Measurements from ENCODE around the gene EPHA1. TPM values are rescaled to one million over a fixed set of nuclear protein-coding genes. Genes with fewer than 3 reads are reported as not detected.
"Not testable (repeated sequence)": the region's sequence is repeated elsewhere in the genome, so short reads cannot be mapped to it uniquely, and the experiment has no call there.

Gene EPHA1
- total and polyA plus RNA-seq, 12 donors, result 0.12 to 0.73 (median 0.39) TPM; not detected in 9

DNA sequence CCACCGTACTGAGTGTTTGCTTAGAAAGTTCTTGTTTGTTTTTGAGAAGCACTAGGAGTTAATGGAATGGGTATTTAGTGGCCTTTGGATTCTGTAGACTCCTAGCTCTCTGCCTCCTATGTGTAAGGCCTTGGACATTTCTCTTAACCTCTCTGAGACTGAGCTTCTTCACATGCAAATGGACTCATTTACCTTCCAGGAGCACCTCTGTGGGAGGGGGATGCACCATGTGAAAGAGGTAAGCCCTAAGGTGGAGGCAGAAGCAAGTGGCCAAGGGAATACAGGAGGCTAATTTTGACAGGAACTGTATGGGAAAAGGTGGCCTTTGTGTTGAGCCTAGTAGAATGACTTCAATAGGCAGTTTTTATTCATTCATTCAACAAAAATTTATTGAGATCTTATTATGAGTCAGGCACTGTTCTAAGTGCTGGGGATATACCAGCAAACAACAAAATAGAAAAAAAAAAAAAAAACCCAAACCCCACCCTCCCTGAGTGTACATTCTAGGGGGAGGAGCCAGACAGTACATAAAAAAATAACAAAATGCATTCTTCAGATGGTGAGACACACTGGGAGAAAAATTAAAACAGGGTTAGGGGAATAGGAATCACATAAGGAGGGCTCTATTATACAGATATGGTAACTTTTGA lies 9.2 kb upstream of the EPHA1 start:
- peaks cover 0 to 26% (median 4%) of the 10 kb centered on the region in 7 donors for H3K27me3 ChIP-seq
- TF ChIP-seq, protein P1, sequence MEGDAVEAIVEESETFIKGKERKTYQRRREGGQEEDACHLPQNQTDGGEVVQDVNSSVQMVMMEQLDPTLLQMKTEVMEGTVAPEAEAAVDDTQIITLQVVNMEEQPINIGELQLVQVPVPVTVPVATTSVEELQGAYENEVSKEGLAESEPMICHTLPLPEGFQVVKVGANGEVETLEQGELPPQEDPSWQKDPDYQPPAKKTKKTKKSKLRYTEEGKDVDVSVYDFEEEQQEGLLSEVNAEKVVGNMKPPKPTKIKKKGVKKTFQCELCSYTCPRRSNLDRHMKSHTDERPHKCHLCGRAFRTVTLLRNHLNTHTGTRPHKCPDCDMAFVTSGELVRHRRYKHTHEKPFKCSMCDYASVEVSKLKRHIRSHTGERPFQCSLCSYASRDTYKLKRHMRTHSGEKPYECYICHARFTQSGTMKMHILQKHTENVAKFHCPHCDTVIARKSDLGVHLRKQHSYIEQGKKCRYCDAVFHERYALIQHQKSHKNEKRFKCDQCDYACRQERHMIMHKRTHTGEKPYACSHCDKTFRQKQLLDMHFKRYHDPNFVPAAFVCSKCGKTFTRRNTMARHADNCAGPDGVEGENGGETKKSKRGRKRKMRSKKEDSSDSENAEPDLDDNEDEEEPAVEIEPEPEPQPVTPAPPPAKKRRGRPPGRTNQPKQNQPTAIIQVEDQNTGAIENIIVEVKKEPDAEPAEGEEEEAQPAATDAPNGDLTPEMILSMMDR (IDR thresholded peaks at IDR 0.05), result no peak
- no peaks in the 10 kb centered on the region for H3K36me3 ChIP-seq
- peaks cover 0 to 17% (median 0%) of the 10 kb centered on the region in 9 donors for H3K4me1 ChIP-seq
- 29 to 46% methylated on average over 1 of the region's 1 CpG for WGBS, 2 donors
- ATAC-seq, result no peak
- no peak overlapping the region for H3K4me3 ChIP-seq
- no peak for DNase-seq
- no peak overlapping the region for H3K27ac ChIP-seq
- no peaks in the 10 kb centered on the region for H3K9me3 ChIP-seq
- intact Hi-C loops (cut with DNase I), result loop anchor here in 9 of 10 donors (2.0 to 10.0 kb wide), 13 partner anchors 36 to 181 kb away; partner anchors contain the start of genes ZYX (in 4 of the 9), FAM131B (in 3 of the 9) and CLCN1 (in 1 of the 9)

DNA sequence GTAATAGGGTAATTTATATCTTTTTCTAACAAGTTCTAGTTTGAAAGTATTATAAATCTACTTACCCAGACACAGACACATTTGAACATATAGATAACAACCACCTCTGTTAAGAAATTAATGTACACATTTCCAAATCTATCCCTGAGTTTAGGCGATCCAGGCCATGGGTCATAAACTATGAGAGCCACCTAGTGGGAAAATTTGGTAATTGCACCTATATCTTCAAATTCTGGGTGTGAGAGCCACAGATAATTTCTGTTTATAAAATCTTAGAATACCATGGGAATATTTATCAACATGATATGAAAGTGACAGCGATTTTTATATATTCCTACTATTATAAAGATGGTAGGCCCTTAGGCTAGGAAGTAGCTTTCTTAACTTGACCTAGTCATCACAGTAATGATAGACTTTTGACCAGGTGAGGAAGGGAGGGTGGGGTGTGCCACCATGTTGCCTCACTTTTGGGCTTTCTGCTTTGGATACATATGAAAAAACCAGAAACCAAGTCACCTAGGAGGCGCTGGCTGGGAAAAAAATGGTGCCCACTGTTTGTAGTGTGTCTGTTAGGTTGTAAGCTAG lies 8.0 kb upstream of the EPHA1 start:
- WGBS, 2 donors, result 4 to 5% methylated on average over 3 of the region's 3 CpGs
- H3K4me1 ChIP-seq, result peaks cover 0 to 29% (median 0%) of the 10 kb centered on the region in 9 donors
- peaks cover 0 to 29% (median 10%) of the 10 kb centered on the region in 7 donors for H3K27me3 ChIP-seq
- H3K27ac ChIP-seq, result no peak overlapping the region
- no peaks in the 10 kb centered on the region for H3K36me3 ChIP-seq
- ATAC-seq, result peak in 2 of 8 donors; percentile 42 to 67
- intact Hi-C loops (cut with DNase I), result loop anchor here in 9 of 10 donors (1.0 to 10.0 kb wide), 15 partner anchors 34 to 179 kb away; partner anchors contain the start of genes ZYX (in 4 of the 9), FAM131B (in 3 of the 9) and CLCN1 (in 1 of the 9)
- DNase-seq, result no peak
- no peak overlapping the region for H3K4me3 ChIP-seq
- no peaks in the 10 kb centered on the region for H3K9me3 ChIP-seq
- TF ChIP-seq, protein P1 (IDR thresholded peaks at IDR 0.05), result peak; percentile 74 to 88 (median 82)

DNA sequence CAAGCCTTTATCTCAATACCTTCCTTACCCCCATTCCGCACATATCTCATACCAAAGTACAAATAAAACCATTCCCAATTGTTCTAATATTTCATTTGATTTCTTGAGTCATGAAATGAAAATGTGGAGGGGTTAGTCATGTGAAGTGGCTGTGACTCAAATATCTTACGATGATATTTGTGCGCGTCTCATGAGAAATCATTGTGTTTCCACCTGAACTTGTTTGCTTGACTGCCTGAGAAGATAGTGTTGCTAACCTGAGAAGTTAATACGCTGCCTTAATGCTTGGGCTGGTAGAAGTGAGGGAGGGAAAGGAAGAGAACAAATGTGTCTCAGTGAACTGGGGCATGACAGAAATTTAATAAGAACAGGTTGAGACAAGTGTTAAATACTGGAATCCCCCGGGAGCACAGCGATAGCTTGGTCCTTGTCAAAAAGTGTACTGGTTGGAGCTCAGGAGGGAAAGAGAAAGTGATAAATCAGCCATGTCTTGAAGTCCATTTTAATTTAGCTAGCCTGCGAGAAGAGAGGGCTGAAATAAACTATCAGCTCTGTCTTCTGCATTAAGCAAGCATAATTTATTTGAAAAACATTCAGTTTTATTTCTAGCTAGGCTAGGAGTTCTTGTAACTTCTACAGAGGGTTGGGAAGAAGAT lies 7.2 kb upstream of the EPHA1 start:
- Histone ChIP-seq H3K9me3 (no peaks in the 10 kb centered on the region), H3K4me3 (no peak overlapping the region), H3K27ac (no peak overlapping the region), H3K4me1 (peaks cover 0 to 36% (median 3%) of the 10 kb centered on the region in 9 donors), H3K36me3 (no peaks in the 10 kb centered on the region), H3K27me3 (peaks cover 0 to 29% (median 10%) of the 10 kb centered on the region in 7 donors)
- 85 to 88% methylated on average over 8 of the region's 8 CpGs for WGBS, 2 donors
- intact Hi-C loops (cut with DNase I), result loop anchor here in 9 of 10 donors (1.0 to 10.0 kb wide), 15 partner anchors 34 to 179 kb away; partner anchors contain the start of genes ZYX (in 4 of the 9), FAM131B (in 3 of the 9) and CLCN1 (in 1 of the 9)
- DNase-seq (no peak), ATAC-seq (no peak)
- TF ChIP-seq, protein P1 (IDR thresholded peaks at IDR 0.05), result no peak

DNA sequence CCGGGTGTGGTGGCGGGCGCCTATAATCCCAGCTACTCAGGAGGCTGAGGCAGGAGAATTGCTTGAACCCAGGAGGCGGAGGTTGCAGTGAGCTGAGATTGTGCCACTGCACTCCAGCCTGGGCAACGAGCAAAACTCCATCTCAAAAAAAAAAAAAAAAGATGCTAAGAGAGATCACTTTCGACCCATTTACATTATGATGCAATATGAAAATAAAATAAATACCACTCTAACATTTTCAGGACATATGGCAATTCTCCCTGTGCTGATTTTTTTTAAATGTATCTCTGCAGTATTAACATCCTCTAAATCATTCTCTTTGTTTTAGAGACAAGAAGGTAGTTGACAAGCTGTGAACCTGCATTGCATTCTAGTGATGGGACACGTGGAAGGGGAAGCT lies 6.6 kb upstream of the EPHA1 start:
- not testable (repeated sequence) for ATAC-seq, H3K36me3 ChIP-seq, DNase-seq, H3K9me3 ChIP-seq, H3K4me3 ChIP-seq, H3K27ac ChIP-seq
- peaks cover 0 to 43% (median 5%) of the 10 kb centered on the region in 9 donors for H3K4me1 ChIP-seq
- peaks cover 0 to 29% (median 10%) of the 10 kb centered on the region in 7 donors for H3K27me3 ChIP-seq
- WGBS, 2 donors, result 88 to 90% methylated on average over 7 of the region's 7 CpGs
- intact Hi-C loops (cut with DNase I), result loop anchor here in 8 of 10 donors (5.0 to 10.0 kb wide), 9 partner anchors 33 to 178 kb away; partner anchors contain the start of genes FAM131B (in 3 of the 8), ZYX (in 2 of the 8) and CLCN1 (in 1 of the 8)

Measured in heart right ventricle (tissue), 16 donors.